H7 (cell line): Measurements from ENCODE around the gene SPECC1. TPM values are rescaled to one million over a fixed set of nuclear protein-coding genes. Genes with fewer than 3 reads are reported as not detected.
"Not testable (repeated sequence)": the region's sequence is repeated elsewhere in the genome, so short reads cannot be mapped to it uniquely, and the experiment has no call there.

Experiments used
- DNase-seq: peaks from one replicate; pipeline ENCODE4 v3.0.0; 2012
- H3K27me3 ChIP-seq: 2 replicates; pipeline ENCODE4 v1.6.0; 2011; ENCODE audit warnings: mild to moderate bottlenecking, low read length; ENCODE audit not compliant: control insufficient read depth, insufficient read depth
- H3K36me3 ChIP-seq: replicated peaks from 2 replicates; pipeline ENCODE4 v1.5.1; 2011; ENCODE audit warnings: low read length; ENCODE audit not compliant: control insufficient read depth, insufficient read depth
- H3K4me3 ChIP-seq: 2 replicates; pipeline ENCODE4 v1.5.1; 2011; ENCODE audit warnings: low read depth, mild to moderate bottlenecking, control low read depth, low read length, moderate library complexity; ENCODE audit not compliant: insufficient read depth
- total RNA-seq: library from RNA; depleted of rRNA; stranded (reverse); fragments of >200 nt; shearing (Covaris generic); gene quantifications from 2 replicates; pipeline ENCODE4 v1.2.3, GENCODE V29; 2014; rRNA removed

SPECC1 gene
- 54.1 and 101 TPM in 2 replicates for total RNA-seq

- Histone ChIP-seq H3K36me3 (no peaks in the 10 kb centered on the region), H3K27me3 (peaks cover 35% of the 10 kb centered on the region), H3K4me3 (peak within 1 kb of the TSS; percentile 66)
- DNase-seq: peak; percentile 96
Measured at GRCh38 chr17:20009302-20010098, at the start of gene SPECC1. Gene SPECC1, plus strand, starts transcription at chr17:20009359. Its CDS starts 87,293 bp downstream, at chr17:20096652.

- not testable (repeated sequence) for H3K4me3 ChIP-seq, H3K36me3 ChIP-seq, DNase-seq, H3K27me3 ChIP-seq
Measured at GRCh38 chr17:19962954-19963353, 46.2 kb upstream of the SPECC1 start.

- DNase-seq: no peak
- Histone ChIP-seq H3K36me3 (peaks cover 8% of the 10 kb centered on the region), H3K4me3 (no peak overlapping the region), H3K27me3 (no peaks in the 10 kb centered on the region)
Measured at GRCh38 chr17:19973156-19973555, 36.0 kb upstream of the SPECC1 start.

GRCh38 chr17:19975601-19976000 is 33.6 kb upstream of the SPECC1 start:
- H3K27me3 ChIP-seq: no peaks in the 10 kb centered on the region
- H3K36me3 ChIP-seq: no peaks in the 10 kb centered on the region; the same call in none of the 2 replicates
- DNase-seq: no peak
- H3K4me3 ChIP-seq: no peak overlapping the region

- Histone ChIP-seq H3K36me3 (no peaks in the 10 kb centered on the region; the same call in 1 of the 2 replicates), H3K4me3 (peak within 1 kb of the TSS; percentile 78), H3K27me3 (no peaks in the 10 kb centered on the region)
- peak; percentile 97 for DNase-seq
Measured at GRCh38 chr17:19977293-19978208, 31.6 kb upstream of the SPECC1 start, which contains the start of gene AKAP10. Gene AKAP10, minus strand, starts transcription at chr17:19977828. Its CDS starts 149 bp downstream, at chr17:19977679.

GRCh38 chr17:19978209-19978802 is 30.9 kb upstream of the SPECC1 start:
- no peaks in the 10 kb centered on the region; the same call in 1 of the 2 replicates for H3K36me3 ChIP-seq
- DNase-seq: peak; percentile 56
- H3K27me3 ChIP-seq: no peaks in the 10 kb centered on the region
- peak overlapping the region; percentile 78 for H3K4me3 ChIP-seq

- Histone ChIP-seq H3K4me3 (peak overlapping the region; percentile 78; the same call in 1 of the 2 replicates), H3K36me3 (no peaks in the 10 kb centered on the region), H3K27me3 (no peaks in the 10 kb centered on the region)
- no peak for DNase-seq
Measured at GRCh38 chr17:19978805-19979211, 30.4 kb upstream of the SPECC1 start.

- peak; percentile 35 for DNase-seq
- no peaks in the 10 kb centered on the region for H3K27me3 ChIP-seq
- H3K4me3 ChIP-seq: peak overlapping the region; percentile 36; the same call in 1 of the 2 replicates
- no peaks in the 10 kb centered on the region for H3K36me3 ChIP-seq
Measured at GRCh38 chr17:19979917-19980770, 29.0 kb upstream of the SPECC1 start.

GRCh38 chr17:19986941-19987861 is 22.0 kb upstream of the SPECC1 start:
- no peaks in the 10 kb centered on the region for H3K36me3 ChIP-seq
- no peak overlapping the region for H3K4me3 ChIP-seq
- H3K27me3 ChIP-seq: no peaks in the 10 kb centered on the region
- no peak for DNase-seq

GRCh38 chr17:19987897-19988296 is 21.3 kb upstream of the SPECC1 start:
- no peak for DNase-seq
- H3K4me3 ChIP-seq: no peak overlapping the region
- H3K27me3 ChIP-seq: no peaks in the 10 kb centered on the region
- H3K36me3 ChIP-seq: no peaks in the 10 kb centered on the region

GRCh38 chr17:19991252-19991885 is 17.8 kb upstream of the SPECC1 start:
- Histone ChIP-seq H3K36me3 (no peaks in the 10 kb centered on the region), H3K27me3 (no peaks in the 10 kb centered on the region), H3K4me3 (no peak overlapping the region)
- no peak for DNase-seq

- DNase-seq: peak; percentile 80
- H3K36me3 ChIP-seq: no peaks in the 10 kb centered on the region
- no peaks in the 10 kb centered on the region for H3K27me3 ChIP-seq
- H3K4me3 ChIP-seq: no peak overlapping the region
Measured at GRCh38 chr17:19992803-19993713, 16.1 kb upstream of the SPECC1 start.
